HTR-8/SVneo (cell line): ENCODE data around the gene ME2.
"Not testable (repeated sequence)": the region's sequence is repeated elsewhere in the genome, so short reads cannot be mapped to it uniquely, and the experiment has no call there.

Experiments
- DNase-seq: peaks from one replicate; pipeline ENCODE4 v3.0.0; 2011; ENCODE audit warnings: low spot score, mixed read lengths; ENCODE audit not compliant: insufficient read length
- FAIRE-seq: peaks from 2 replicates; lab custom pipeline; 2011; peaks lifted over from hg19 to GRCh38; lab: Jason Lieb, UNC

The ME2 gene

GRCh38 chr18:50859793-50860555 lies 18.9 kb upstream of the ME2 start:
- DNase-seq (no peak), FAIRE-seq (no peak)

GRCh38 chr18:50861617-50862016 lies 17.3 kb upstream of the ME2 start:
- FAIRE-seq = no peak
- DNase-seq = no peak

- FAIRE-seq = no peak
- DNase-seq = no peak
Observed at GRCh38 chr18:50862401-50862800, 16.5 kb upstream of the ME2 start.

- DNase-seq (no peak), FAIRE-seq (no peak)
Observed at GRCh38 chr18:50863840-50864375, 15.0 kb upstream of the ME2 start.

- no peak for DNase-seq
- no peak for FAIRE-seq
Observed at GRCh38 chr18:50866765-50867164, 12.2 kb upstream of the ME2 start.

- no peak for FAIRE-seq
- no peak for DNase-seq
Observed at GRCh38 chr18:50869150-50869549, 9.8 kb upstream of the ME2 start.

GRCh38 chr18:50870138-50870845 lies 8.6 kb upstream of the ME2 start:
- DNase-seq = no peak
- peak; percentile 28 for FAIRE-seq

GRCh38 chr18:50871846-50872245 lies 7.1 kb upstream of the ME2 start:
- FAIRE-seq = no peak
- DNase-seq = no peak

GRCh38 chr18:50875966-50876536 lies 2.9 kb upstream of the ME2 start:
- FAIRE-seq (no peak), DNase-seq (no peak)

GRCh38 chr18:50877545-50878265 lies 1.2 kb upstream of the ME2 start:
- DNase-seq (no peak), FAIRE-seq (no peak)

GRCh38 chr18:50879302-50880118 lies 592 bp downstream of the ME2 start:
- FAIRE-seq (no peak), DNase-seq (no peak)

- FAIRE-seq = no peak
- DNase-seq = no peak
Observed at GRCh38 chr18:50880119-50880465, 1.2 kb downstream of the ME2 start.

- DNase-seq, FAIRE-seq: not testable (repeated sequence)
Observed at GRCh38 chr18:50880944-50881343, 2.0 kb downstream of the ME2 start.

- no peak for FAIRE-seq
- no peak for DNase-seq
Observed at GRCh38 chr18:50886929-50887328, 8.0 kb downstream of the ME2 start.

GRCh38 chr18:50895350-50896045 lies 16.6 kb downstream of the ME2 start:
- FAIRE-seq (no peak), DNase-seq (no peak)

GRCh38 chr18:50896093-50896492 lies 17.2 kb downstream of the ME2 start:
- no peak for DNase-seq
- no peak for FAIRE-seq

GRCh38 chr18:50898919-50899318 lies 20.0 kb downstream of the ME2 start:
- no peak for FAIRE-seq
- DNase-seq = no peak

- FAIRE-seq = no peak
- no peak for DNase-seq
Observed at GRCh38 chr18:50902797-50903196, 23.9 kb downstream of the ME2 start.

GRCh38 chr18:50906843-50907242 lies 27.9 kb downstream of the ME2 start:
- no peak for DNase-seq

More at GRCh38 chr18:50906843-50907242, 27.9 kb downstream of the ME2 start:
- no peak for FAIRE-seq
